GM11168 (cell line): Measurements from ENCODE around the gene DHX34.

Source experiments
- in situ Hi-C: fragments of 300-500 bp; cut with MboI; formaldehyde crosslinking; loops from one replicate; pipeline ENCODE4 v1.12.0; 2022; ENCODE audit warnings: low sequenced_read_pairs; ENCODE audit not compliant: unreplicated experiment

The DHX34 gene

GRCh38 chr19:47415953-47416642, 67.0 kb downstream of the DHX34 start:
- in situ Hi-C loops = no loop called here

- in situ Hi-C loops = no loop called here
These were observed 67.5 kb downstream of the DHX34 start for GRCh38 chr19:47416643-47416985.

GRCh38 chr19:47417107-47417745, 68.1 kb downstream of the DHX34 start:
- in situ Hi-C loops = no loop called here

- in situ Hi-C loops = no loop called here
These were observed 68.9 kb downstream of the DHX34 start for GRCh38 chr19:47417746-47418691.

- in situ Hi-C loops = no loop called here
These were observed 69.5 kb downstream of the DHX34 start for GRCh38 chr19:47418692-47419029.

GRCh38 chr19:47419030-47419783, 70.1 kb downstream of the DHX34 start, which contains the start of gene MEIS3:
TSS of gene MEIS3 (minus strand) at chr19:47419527. CDS start at chr19:47419081, 446 bp downstream.
- in situ Hi-C loops = no loop called here

GRCh38 chr19:47419789-47420188, 70.7 kb downstream of the DHX34 start:
- in situ Hi-C loops = no loop called here

GRCh38 chr19:47421244-47421786, 72.2 kb downstream of the DHX34 start:
- in situ Hi-C loops = no loop called here

GRCh38 chr19:47421844-47422395, 72.8 kb downstream of the DHX34 start:
- in situ Hi-C loops = no loop called here

- in situ Hi-C loops = no loop called here
These were observed 73.5 kb downstream of the DHX34 start for GRCh38 chr19:47422417-47423163.

GRCh38 chr19:47423203-47423882, 74.2 kb downstream of the DHX34 start:
- in situ Hi-C loops = no loop called here

- in situ Hi-C loops = no loop called here
These were observed 78.4 kb downstream of the DHX34 start for GRCh38 chr19:47427241-47428176.

- in situ Hi-C loops = no loop called here
These were observed 79.2 kb downstream of the DHX34 start for GRCh38 chr19:47428177-47428894.

GRCh38 chr19:47429140-47429793, 80.2 kb downstream of the DHX34 start:
- in situ Hi-C loops = no loop called here

GRCh38 chr19:47430041-47430802, 81.1 kb downstream of the DHX34 start:
- in situ Hi-C loops = no loop called here

GRCh38 chr19:47432091-47432490, 83.0 kb downstream of the DHX34 start:
- in situ Hi-C loops = no loop called here
